Uterus (tissue), 2 donors: ENCODE measurements around the gene ANKDD1A.

Source experiments
- POLR2A ChIP-seq, 2 donors: fragments of 450-650 bp; IDR thresholded peaks; one replicate each; pipeline ENCODE4 v1.6.1; 2016; ENCODE audit warnings: antibody characterized with exemption in 2 of 2, mild to moderate bottlenecking in 1 of 2, moderate library complexity in 1 of 2
- TF ChIP-seq, protein P1 (sequence below), 4 experiments: fragments of 200-600 bp in 2 of 4; fragments of 450-650 bp in 2 of 4; sonication (generic) in 2 of 4; IDR thresholded peaks; one replicate each; pipeline ENCODE4 v1.5.1; 2016 to 2019; ENCODE audit warnings: antibody characterized with exemption in 4 of 4, mild to moderate bottlenecking in 2 of 4, moderate library complexity in 1 of 4

DNA sequence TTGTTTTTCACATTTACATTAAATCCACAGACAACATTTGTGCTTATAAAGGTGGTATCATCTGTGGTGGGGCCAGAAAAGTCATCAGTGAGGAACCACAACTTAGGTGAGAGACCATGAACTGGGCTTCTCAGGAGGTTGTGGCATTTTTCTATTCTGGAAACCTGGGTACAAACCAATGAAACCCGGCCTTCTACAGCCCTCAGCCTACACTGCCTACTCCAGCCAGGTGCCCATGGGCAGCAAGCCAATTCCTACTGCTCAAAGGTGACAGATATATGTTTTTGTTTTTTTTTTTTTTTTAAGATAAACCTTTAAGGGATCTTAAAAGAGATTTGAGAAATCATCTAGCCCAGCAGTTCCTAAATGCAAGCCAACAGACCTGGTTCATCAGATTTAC is 57.7 kb downstream of the ANKDD1A start:
- TF ChIP-seq, protein P1, sequence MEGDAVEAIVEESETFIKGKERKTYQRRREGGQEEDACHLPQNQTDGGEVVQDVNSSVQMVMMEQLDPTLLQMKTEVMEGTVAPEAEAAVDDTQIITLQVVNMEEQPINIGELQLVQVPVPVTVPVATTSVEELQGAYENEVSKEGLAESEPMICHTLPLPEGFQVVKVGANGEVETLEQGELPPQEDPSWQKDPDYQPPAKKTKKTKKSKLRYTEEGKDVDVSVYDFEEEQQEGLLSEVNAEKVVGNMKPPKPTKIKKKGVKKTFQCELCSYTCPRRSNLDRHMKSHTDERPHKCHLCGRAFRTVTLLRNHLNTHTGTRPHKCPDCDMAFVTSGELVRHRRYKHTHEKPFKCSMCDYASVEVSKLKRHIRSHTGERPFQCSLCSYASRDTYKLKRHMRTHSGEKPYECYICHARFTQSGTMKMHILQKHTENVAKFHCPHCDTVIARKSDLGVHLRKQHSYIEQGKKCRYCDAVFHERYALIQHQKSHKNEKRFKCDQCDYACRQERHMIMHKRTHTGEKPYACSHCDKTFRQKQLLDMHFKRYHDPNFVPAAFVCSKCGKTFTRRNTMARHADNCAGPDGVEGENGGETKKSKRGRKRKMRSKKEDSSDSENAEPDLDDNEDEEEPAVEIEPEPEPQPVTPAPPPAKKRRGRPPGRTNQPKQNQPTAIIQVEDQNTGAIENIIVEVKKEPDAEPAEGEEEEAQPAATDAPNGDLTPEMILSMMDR (IDR thresholded peaks at IDR 0.05) = no peak
- no peak for TF ChIP-seq POLR2A (IDR thresholded peaks at IDR 0.05)
